Measurements from ENCODE around the gene NCOA1.

- TF ChIP-seq EP300 (IDR thresholded peaks at IDR 0.05) (no peak), CTCF (IDR thresholded peaks at IDR 0.05) (no peak), POLR2AphosphoS5 (IDR thresholded peaks at IDR 0.05) (no peak), POLR2A (IDR thresholded peaks at IDR 0.05) (no peak)
These were observed 13.8 kb upstream of the NCOA1 start for GRCh38 chr2:24477229-24477628.

Data from gastroesophageal sphincter (tissue), 3 donors.